ENCODE measurements around the gene UBE2E1.
A peak's percentile ranks its signal among the peaks of the same experiment; 100 is the strongest.

The UBE2E1 gene

GRCh38 chr3:23889386-23889785, 83.6 kb downstream of the UBE2E1 start:
- TF ChIP-seq, protein P1, sequence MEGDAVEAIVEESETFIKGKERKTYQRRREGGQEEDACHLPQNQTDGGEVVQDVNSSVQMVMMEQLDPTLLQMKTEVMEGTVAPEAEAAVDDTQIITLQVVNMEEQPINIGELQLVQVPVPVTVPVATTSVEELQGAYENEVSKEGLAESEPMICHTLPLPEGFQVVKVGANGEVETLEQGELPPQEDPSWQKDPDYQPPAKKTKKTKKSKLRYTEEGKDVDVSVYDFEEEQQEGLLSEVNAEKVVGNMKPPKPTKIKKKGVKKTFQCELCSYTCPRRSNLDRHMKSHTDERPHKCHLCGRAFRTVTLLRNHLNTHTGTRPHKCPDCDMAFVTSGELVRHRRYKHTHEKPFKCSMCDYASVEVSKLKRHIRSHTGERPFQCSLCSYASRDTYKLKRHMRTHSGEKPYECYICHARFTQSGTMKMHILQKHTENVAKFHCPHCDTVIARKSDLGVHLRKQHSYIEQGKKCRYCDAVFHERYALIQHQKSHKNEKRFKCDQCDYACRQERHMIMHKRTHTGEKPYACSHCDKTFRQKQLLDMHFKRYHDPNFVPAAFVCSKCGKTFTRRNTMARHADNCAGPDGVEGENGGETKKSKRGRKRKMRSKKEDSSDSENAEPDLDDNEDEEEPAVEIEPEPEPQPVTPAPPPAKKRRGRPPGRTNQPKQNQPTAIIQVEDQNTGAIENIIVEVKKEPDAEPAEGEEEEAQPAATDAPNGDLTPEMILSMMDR (conservative IDR thresholded peaks at IDR 0.05; ENCODE audit: low read length): no peak
- H3K4me3 ChIP-seq (ENCODE audit: low read length): no peak overlapping the region
- DNase-seq (ENCODE audit: low read depth): no peak

DNA sequence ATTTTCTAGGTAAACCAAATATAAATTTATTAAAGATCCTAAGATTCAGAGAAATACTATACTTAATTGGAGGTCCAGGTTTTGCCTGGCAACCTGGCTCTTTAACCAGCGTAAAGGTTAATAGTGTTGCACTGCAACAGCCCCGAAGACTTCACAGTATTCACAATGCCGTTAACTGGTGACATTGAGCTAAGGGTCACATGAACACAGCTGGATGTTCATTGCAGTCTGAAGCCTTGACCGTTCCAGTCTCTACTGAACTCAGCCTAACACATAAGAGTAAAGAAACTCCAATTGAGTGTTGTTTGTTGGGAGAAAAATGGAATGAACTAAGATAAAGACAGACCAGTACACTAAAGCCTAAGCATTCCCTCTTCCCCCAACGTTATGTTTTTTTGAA, 84.2 kb downstream of the UBE2E1 start:
- DNase-seq (ENCODE audit: low read depth): no peak
- H3K4me3 ChIP-seq (ENCODE audit: low read length): no peak overlapping the region
- TF ChIP-seq, protein P1 (conservative IDR thresholded peaks at IDR 0.05; ENCODE audit: low read length): no peak

DNA sequence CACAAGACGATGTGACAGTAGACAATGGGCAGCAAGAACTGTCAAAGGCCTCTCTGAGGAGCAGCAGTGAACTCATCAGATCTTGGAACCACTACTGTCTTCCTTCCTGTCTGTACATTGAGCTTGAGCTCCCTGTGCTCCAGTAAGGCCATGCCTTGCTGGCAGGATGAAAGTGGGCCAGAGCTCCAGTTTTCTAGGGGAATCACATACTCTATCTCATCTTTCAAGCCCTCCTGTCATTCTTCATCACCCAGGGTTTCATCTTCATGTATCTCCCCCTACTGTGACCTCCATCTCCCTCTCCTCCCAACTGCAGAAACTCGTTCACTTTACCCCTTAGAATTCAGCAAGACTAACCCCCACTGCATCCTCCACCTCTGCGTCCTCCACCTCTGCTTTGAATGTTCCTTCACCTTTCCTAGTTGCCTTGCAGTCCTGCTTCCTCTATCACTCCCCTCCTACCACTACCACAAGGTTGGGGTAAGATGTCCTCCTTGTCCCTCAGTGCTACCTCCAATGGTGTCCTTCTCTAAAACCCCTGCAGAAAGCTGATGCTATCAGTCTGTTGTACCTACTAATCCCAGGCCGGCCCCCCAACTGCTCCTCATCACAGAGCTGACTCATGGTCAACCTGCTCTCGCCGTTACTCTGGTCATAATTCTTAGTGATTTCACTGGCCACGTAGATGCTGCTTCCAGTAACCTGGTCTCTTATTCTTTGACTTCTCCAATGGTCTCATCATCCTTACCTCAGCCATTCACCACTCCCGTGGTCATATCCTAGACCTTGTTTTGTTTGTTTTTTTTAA, 88.7 kb downstream of the UBE2E1 start:
- TF ChIP-seq, protein P1 (conservative IDR thresholded peaks at IDR 0.05; ENCODE audit: low read length): no peak
- H3K4me3 ChIP-seq (ENCODE audit: low read length): no peak overlapping the region
- DNase-seq (ENCODE audit: low read depth): no peak

- no peak for DNase-seq (ENCODE audit: low read depth)
- no peak overlapping the region for H3K4me3 ChIP-seq (ENCODE audit: low read length)
- TF ChIP-seq, protein P1 (conservative IDR thresholded peaks at IDR 0.05; ENCODE audit: low read length): no peak
These were observed 89.4 kb downstream of the UBE2E1 start for GRCh38 chr3:23895181-23895580.

GRCh38 chr3:23900744-23901143, 95.0 kb downstream of the UBE2E1 start:
- peak; percentile 44 for DNase-seq (ENCODE audit: low read depth)

DNA sequence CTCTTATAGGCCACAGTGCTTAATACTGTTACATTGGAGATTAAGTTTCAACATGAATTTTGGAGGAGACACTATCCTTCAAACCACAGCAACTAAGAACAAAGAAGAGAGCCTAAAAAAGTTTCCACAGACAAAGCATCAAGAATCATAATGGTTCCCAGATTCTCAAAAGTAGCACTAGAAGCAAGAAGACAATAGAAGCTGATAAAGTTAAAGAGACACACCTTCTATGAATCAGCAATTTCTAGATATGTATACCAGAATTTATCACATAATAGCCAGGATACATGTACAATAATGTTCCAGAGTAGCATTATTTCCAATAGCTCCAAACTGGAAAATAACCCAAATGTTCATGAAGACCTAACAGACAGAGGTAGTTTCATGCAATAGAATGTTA, 98.8 kb downstream of the UBE2E1 start:
- TF ChIP-seq, protein P1 (conservative IDR thresholded peaks at IDR 0.05; ENCODE audit: low read length): no peak
- DNase-seq (ENCODE audit: low read depth): no peak
- no peak overlapping the region for H3K4me3 ChIP-seq (ENCODE audit: low read length)

More at GRCh38 chr3:23900744-23901143, 95.0 kb downstream of the UBE2E1 start:
- TF ChIP-seq, protein P1 (conservative IDR thresholded peaks at IDR 0.05; ENCODE audit: low read length): peak; percentile 13; the same call in 1 of the 2 replicates
- no peak overlapping the region for H3K4me3 ChIP-seq (ENCODE audit: low read length)

GRCh38 chr3:23909341-23909740, 103.6 kb downstream of the UBE2E1 start:
- DNase-seq (ENCODE audit: low read depth): no peak
- no peak overlapping the region for H3K4me3 ChIP-seq (ENCODE audit: low read length)
- TF ChIP-seq, protein P1 (conservative IDR thresholded peaks at IDR 0.05; ENCODE audit: low read length): no peak

Measured in AG10803 (cell line).